MM.1S (cell line): ENCODE measurements around the gene LAP3.

Experiments used
- DNase-seq: peaks from one replicate; pipeline ENCODE4 v3.0.0-alpha.2; 2015
- H2AFZ ChIP-seq: fragments of 300-600 bp; sonication (generic); 2 replicates; pipeline ENCODE4 v1.6.0; 2016; ENCODE audit warnings: antibody characterized with exemption, low read length
- H3F3A ChIP-seq: fragments of 300-600 bp; sonication (generic); 2 replicates; pipeline ENCODE4 v1.6.1; 2016; ENCODE audit warnings: mild to moderate bottlenecking, antibody characterized with exemption, low read length, moderate library complexity, mixed read lengths; ENCODE audit not compliant: insufficient read depth
- H3K27ac ChIP-seq: fragments of 300-600 bp; sonication (generic); 2 replicates; pipeline ENCODE4 v1.5.1; 2016; ENCODE audit warnings: mild to moderate bottlenecking, low read length
- H3K27me3 ChIP-seq: fragments of 300-600 bp; sonication (generic); replicated peaks from 2 replicates; pipeline ENCODE4 v1.6.0; 2016; ENCODE audit warnings: low read length; ENCODE audit not compliant: insufficient read depth
- H3K36me3 ChIP-seq: fragments of 300-600 bp; sonication (generic); replicated peaks from 2 replicates; pipeline ENCODE4 v1.6.1; 2016; ENCODE audit warnings: mild to moderate bottlenecking, low read length, mixed read lengths; ENCODE audit not compliant: insufficient read depth
- H3K4me1 ChIP-seq: fragments of 300-600 bp; sonication (generic); 2 replicates; pipeline ENCODE4 v1.6.1; 2016; ENCODE audit warnings: low read length, mixed read lengths
- H3K4me2 ChIP-seq: fragments of 300-600 bp; sonication (generic); 2 replicates; pipeline ENCODE4 v1.6.0; 2016; ENCODE audit warnings: low read depth, low read length
- H3K4me3 ChIP-seq: fragments of 300-600 bp; sonication (generic); 2 replicates; pipeline ENCODE4 v1.5.1; 2016; ENCODE audit warnings: low read length, mixed read lengths
- H3K79me2 ChIP-seq: fragments of 300-600 bp; sonication (generic); 2 replicates; pipeline ENCODE4 v1.6.1; 2016; ENCODE audit warnings: mixed run types, low read length, mixed read lengths
- H3K9ac ChIP-seq: fragments of 300-600 bp; sonication (generic); 2 replicates; pipeline ENCODE4 v1.6.1; 2016; ENCODE audit warnings: low read length, mixed read lengths
- H3K9me2 ChIP-seq: fragments of 300-600 bp; sonication (generic); replicated peaks from 2 replicates; pipeline ENCODE4 v1.6.1; 2016; ENCODE audit warnings: mild to moderate bottlenecking, low read length, mixed read lengths; ENCODE audit not compliant: insufficient read depth
- H3K9me3 ChIP-seq: fragments of 300-600 bp; sonication (generic); replicated peaks from 2 replicates; pipeline ENCODE4 v1.6.1; 2016; ENCODE audit warnings: mild to moderate bottlenecking, low read length, mixed read lengths; ENCODE audit not compliant: insufficient read depth
- H4K20me1 ChIP-seq: fragments of 300-600 bp; sonication (generic); 2 replicates; pipeline ENCODE4 v1.6.1; 2016; ENCODE audit warnings: mild to moderate bottlenecking, low read length, moderate library complexity, mixed read lengths; ENCODE audit not compliant: insufficient read depth
- CTCF ChIP-seq: fragments of 300-600 bp; sonication (generic); IDR thresholded peaks from 2 replicates; pipeline ENCODE4 v1.5.1; 2016; ENCODE audit warnings: antibody characterized with exemption, low read length, mixed read lengths
- EZH2 ChIP-seq: fragments of 300-600 bp; sonication (generic); optimal IDR thresholded peaks from 2 replicates; pipeline ENCODE3; 2017; ENCODE audit warnings: low read depth, mild to moderate bottlenecking, antibody characterized with exemption, low read length, mixed read lengths
- EZH2phosphoT487 ChIP-seq: fragments of 300-600 bp; sonication (generic); IDR thresholded peaks from 2 replicates; pipeline ENCODE4 v1.6.1; 2018; ENCODE audit warnings: antibody characterized with exemption, low read length

The LAP3 gene

GRCh38 chr4:17557880-17558279 is 19.1 kb upstream of the LAP3 start:
- Histone ChIP-seq H3K4me1 (no peaks in the 10 kb centered on the region), H3K9me2 (no peaks in the 10 kb centered on the region), H3K9ac (no peak overlapping the region), H3K4me2 (no peak overlapping the region), H3F3A (no peaks in the 10 kb centered on the region), H3K27me3 (no peaks in the 10 kb centered on the region), H3K9me3 (no peaks in the 10 kb centered on the region), H3K4me3 (no peak overlapping the region), H3K36me3 (no peaks in the 10 kb centered on the region), H2AFZ (no peak overlapping the region), H3K79me2 (no peaks in the 10 kb centered on the region), H4K20me1 (no peaks in the 10 kb centered on the region), H3K27ac (no peak overlapping the region)
- no peak for TF ChIP-seq CTCF
- no peak for TF ChIP-seq EZH2phosphoT487
- no peak for TF ChIP-seq EZH2
- no peak for DNase-seq

GRCh38 chr4:17558941-17559708 is 17.9 kb upstream of the LAP3 start:
- H3K27ac ChIP-seq: no peak overlapping the region
- no peak for TF ChIP-seq EZH2
- no peak for TF ChIP-seq CTCF
- no peak for TF ChIP-seq EZH2phosphoT487
- H3F3A ChIP-seq: no peaks in the 10 kb centered on the region
- H2AFZ ChIP-seq: no peak overlapping the region
- DNase-seq: no peak
- H3K4me3 ChIP-seq: no peak overlapping the region
- H3K27me3 ChIP-seq: no peaks in the 10 kb centered on the region
- no peak overlapping the region for H3K9ac ChIP-seq
- H3K79me2 ChIP-seq: no peaks in the 10 kb centered on the region
- H4K20me1 ChIP-seq: no peaks in the 10 kb centered on the region
- no peaks in the 10 kb centered on the region for H3K9me2 ChIP-seq
- H3K36me3 ChIP-seq: no peaks in the 10 kb centered on the region
- no peaks in the 10 kb centered on the region for H3K4me1 ChIP-seq
- no peaks in the 10 kb centered on the region for H3K9me3 ChIP-seq
- H3K4me2 ChIP-seq: no peak overlapping the region

- DNase-seq: no peak
- no peak overlapping the region for H3K27ac ChIP-seq
- H3K79me2 ChIP-seq: no peaks in the 10 kb centered on the region
- H3K9me3 ChIP-seq: no peaks in the 10 kb centered on the region
- no peaks in the 10 kb centered on the region for H3K4me1 ChIP-seq
- H3K9ac ChIP-seq: no peak overlapping the region
- no peaks in the 10 kb centered on the region for H3K9me2 ChIP-seq
- H3K36me3 ChIP-seq: no peaks in the 10 kb centered on the region
- no peaks in the 10 kb centered on the region for H3F3A ChIP-seq
- H3K27me3 ChIP-seq: no peaks in the 10 kb centered on the region
- H3K4me2 ChIP-seq: no peak overlapping the region
- TF ChIP-seq EZH2: no peak
- TF ChIP-seq EZH2phosphoT487: no peak
- TF ChIP-seq CTCF: no peak
- no peaks in the 10 kb centered on the region for H4K20me1 ChIP-seq
- no peak overlapping the region for H3K4me3 ChIP-seq
- H2AFZ ChIP-seq: no peak overlapping the region
These were observed 17.3 kb upstream of the LAP3 start for GRCh38 chr4:17559709-17560048.
